DMS114 treated with DMSO at 0.1 percent for 48 hours (cell line): Measurements from ENCODE around the gene G2E3.
"Not testable (repeated sequence)": the region's sequence is repeated elsewhere in the genome, so short reads cannot be mapped to it uniquely, and the experiment has no call there.

ENCODE experiments used
- DNase-seq: peaks from one replicate; lab custom pipeline; 2025; ENCODE audit not compliant: unreplicated experiment; lab: John Stamatoyannopoulos, UW

The G2E3 gene

GRCh38 chr14:30600922-30601918, 42.3 kb downstream of the G2E3 start:
- DNase-seq: no peak

- no peak for DNase-seq
These were observed 44.4 kb downstream of the G2E3 start for GRCh38 chr14:30603402-30603801.

- not testable (repeated sequence) for DNase-seq
These were observed 45.7 kb downstream of the G2E3 start for GRCh38 chr14:30604696-30605095.

- DNase-seq: no peak
These were observed 48.3 kb downstream of the G2E3 start for GRCh38 chr14:30607156-30607780.

GRCh38 chr14:30608533-30609006, 49.6 kb downstream of the G2E3 start:
- DNase-seq: no peak

GRCh38 chr14:30610787-30611343, 51.9 kb downstream of the G2E3 start:
- no peak for DNase-seq

- no peak for DNase-seq
These were observed 55.2 kb downstream of the G2E3 start for GRCh38 chr14:30614155-30614554.

GRCh38 chr14:30620178-30620577, 61.2 kb downstream of the G2E3 start:
- DNase-seq: no peak

GRCh38 chr14:30621354-30621939, 62.5 kb downstream of the G2E3 start:
- peak; percentile 57 for DNase-seq

- peak; percentile 82 for DNase-seq
These were observed 63.2 kb downstream of the G2E3 start, which contains the start of gene SCFD1 for GRCh38 chr14:30621940-30622830. Gene SCFD1, plus strand, starts transcription at chr14:30622319. Its CDS starts 20 bp downstream, at chr14:30622339.

GRCh38 chr14:30623412-30624131, 64.6 kb downstream of the G2E3 start:
- no peak for DNase-seq

GRCh38 chr14:30624132-30624423, 65.1 kb downstream of the G2E3 start:
- no peak for DNase-seq

GRCh38 chr14:30625533-30625932, 66.6 kb downstream of the G2E3 start:
- no peak for DNase-seq

GRCh38 chr14:30629432-30629831, 70.5 kb downstream of the G2E3 start:
- not testable (repeated sequence) for DNase-seq

GRCh38 chr14:30630248-30630647, 71.3 kb downstream of the G2E3 start:
- no peak for DNase-seq

- no peak for DNase-seq
These were observed 73.8 kb downstream of the G2E3 start for GRCh38 chr14:30632730-30633129.

- DNase-seq: no peak
These were observed 80.0 kb downstream of the G2E3 start for GRCh38 chr14:30638926-30639325.

GRCh38 chr14:30641207-30641606, 82.2 kb downstream of the G2E3 start:
- no peak for DNase-seq

- not testable (repeated sequence) for DNase-seq
These were observed 85.5 kb downstream of the G2E3 start for GRCh38 chr14:30644462-30644861.

- no peak for DNase-seq
These were observed 86.6 kb downstream of the G2E3 start for GRCh38 chr14:30645600-30645999.
